ENCODE results near the gene GAL.
"Not testable (repeated sequence)": the region's sequence is repeated elsewhere in the genome, so short reads cannot be mapped to it uniquely, and the experiment has no call there.

Gene GAL, protein sequence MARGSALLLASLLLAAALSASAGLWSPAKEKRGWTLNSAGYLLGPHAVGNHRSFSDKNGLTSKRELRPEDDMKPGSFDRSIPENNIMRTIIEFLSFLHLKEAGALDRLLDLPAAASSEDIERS
- long read RNA-seq, transcript GAL-201 (6 exons, 818 nt): major isoform, 5 of 6 reads
- long read RNA-seq, partial matches to known transcripts: 0 of 6 reads
- long read RNA-seq, other reads (novel, unspliced or antisense): 1 of 6 reads

- peaks cover 6% of the 10 kb centered on the region for H3K27me3 ChIP-seq (ENCODE audit: insufficient read depth, poor library complexity, severe bottlenecking)
- DNase-seq (ENCODE audit: low read depth in 1 of 2, low spot score in 1 of 2): peak in 1 of 2 experiments; percentile 20
- H3K4me3 ChIP-seq (replicated peaks; ENCODE audit: insufficient read depth, low read length): peak within 1 kb of the TSS; percentile 55
- TF ChIP-seq REST (IDR thresholded peaks at IDR 0.05; ENCODE audit: insufficient replicate concordance, low read depth) (peak; percentile 7), POLR2AphosphoS5 (IDR thresholded peaks at IDR 0.05; ENCODE audit: low read depth) (no peak)
- peak within 1 kb of the TSS; percentile 46; the same call in 1 of the 2 replicates for H3K27ac ChIP-seq (replicated peaks)
These were observed at the start of gene GAL for GRCh38 chr11:68684385-68685356. TSS of gene GAL (plus strand) at chr11:68684544. CDS start at chr11:68684924, 380 bp downstream.

DNA sequence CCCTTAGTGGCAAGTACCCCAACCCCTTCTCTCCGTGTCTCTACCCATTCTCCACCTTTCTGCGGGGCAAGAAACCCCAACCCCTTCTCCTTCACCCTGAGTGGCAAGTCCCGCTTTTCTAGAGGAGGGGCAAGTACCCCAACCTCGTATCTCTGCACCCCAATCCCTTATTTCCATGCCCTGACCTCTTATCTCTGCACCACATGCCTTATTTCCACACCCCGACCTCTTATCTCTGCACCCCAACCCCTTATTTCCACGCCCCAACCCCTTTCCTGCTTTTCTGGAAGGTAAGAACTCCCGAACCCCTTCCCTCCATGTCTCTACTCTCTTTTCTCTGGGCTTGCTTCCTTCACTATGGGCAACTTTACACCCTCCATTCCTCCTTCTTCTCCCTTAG, 49.7 kb upstream of the GAL start:
- not testable (repeated sequence) for H3K27me3 ChIP-seq (ENCODE audit: insufficient read depth, poor library complexity, severe bottlenecking); DNase-seq (ENCODE audit: low read depth in 1 of 2, low spot score in 1 of 2); H3K27ac ChIP-seq (replicated peaks); H3K4me3 ChIP-seq (replicated peaks; ENCODE audit: insufficient read depth, low read length)

DNA sequence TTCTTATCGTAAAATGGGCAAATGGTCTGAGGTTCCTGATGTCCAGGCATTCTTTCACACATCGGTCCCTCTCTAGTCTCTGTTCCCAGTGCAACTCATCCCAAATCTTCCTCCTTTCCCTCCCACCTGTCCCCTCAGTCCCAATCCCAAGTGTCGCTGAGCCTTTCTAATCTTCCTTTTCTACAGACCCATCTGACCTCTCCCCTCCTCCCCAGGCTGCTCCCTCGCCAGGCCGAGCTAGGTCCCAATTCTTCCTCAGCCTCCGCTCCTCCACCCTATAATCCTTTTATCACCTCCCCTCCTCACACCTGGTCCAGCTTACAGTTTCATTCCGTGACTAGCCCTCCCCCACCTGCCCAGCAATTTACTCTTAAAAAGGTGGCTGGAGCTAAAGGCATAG, 49.2 kb upstream of the GAL start:
- DNase-seq (ENCODE audit: low read depth in 1 of 2, low spot score in 1 of 2); H3K27me3 ChIP-seq (ENCODE audit: insufficient read depth, poor library complexity, severe bottlenecking); H3K4me3 ChIP-seq (replicated peaks; ENCODE audit: insufficient read depth, low read length); H3K27ac ChIP-seq (replicated peaks): not testable (repeated sequence)

GRCh38 chr11:68635883-68636282, 48.5 kb upstream of the GAL start:
- DNase-seq (ENCODE audit: low read depth in 1 of 2, low spot score in 1 of 2); H3K4me3 ChIP-seq (replicated peaks; ENCODE audit: insufficient read depth, low read length); H3K27ac ChIP-seq (replicated peaks); H3K27me3 ChIP-seq (ENCODE audit: insufficient read depth, poor library complexity, severe bottlenecking): not testable (repeated sequence)

DNA sequence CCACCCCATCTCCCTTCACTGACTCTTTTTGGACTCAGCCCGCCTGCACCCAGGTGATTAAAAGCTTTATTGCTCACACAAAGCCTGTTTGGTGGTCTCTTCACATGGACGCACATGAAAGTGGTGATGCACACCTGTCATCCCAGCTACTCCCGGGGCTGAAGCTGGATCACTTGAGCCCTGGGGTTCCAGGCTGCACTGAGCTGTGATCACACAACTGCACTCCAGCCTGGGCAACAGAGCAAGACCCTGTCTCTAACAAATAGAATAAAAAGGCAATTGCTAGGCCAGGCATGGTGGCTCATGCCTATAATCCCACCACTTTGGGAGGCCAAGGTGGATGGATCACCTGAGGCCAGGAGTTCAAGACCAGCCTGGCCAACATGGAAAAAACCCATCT, 45.0 kb upstream of the GAL start:
- not testable (repeated sequence) for H3K4me3 ChIP-seq (replicated peaks; ENCODE audit: insufficient read depth, low read length); DNase-seq (ENCODE audit: low read depth in 1 of 2, low spot score in 1 of 2); H3K27ac ChIP-seq (replicated peaks); H3K27me3 ChIP-seq (ENCODE audit: insufficient read depth, poor library complexity, severe bottlenecking)

DNA sequence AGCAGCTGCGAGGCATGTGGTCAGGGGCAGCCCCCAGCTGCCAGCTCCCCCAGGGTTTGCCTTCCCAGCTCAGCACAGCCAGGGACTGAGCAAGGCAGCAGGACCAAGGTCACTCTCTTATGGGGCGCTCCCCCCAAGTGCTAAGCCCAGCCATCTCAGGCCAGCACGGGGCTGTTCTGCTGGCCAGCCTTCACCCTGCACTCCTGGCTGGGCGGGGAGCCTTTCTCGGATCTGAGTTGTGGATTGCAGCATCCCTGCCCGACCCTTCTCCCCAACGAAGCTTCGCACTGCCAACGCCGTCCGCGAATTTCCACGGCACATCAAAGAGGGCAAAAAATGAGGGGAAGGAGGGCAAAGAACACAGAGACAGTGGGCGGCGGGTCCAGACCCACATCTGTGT, 42.5 kb upstream of the GAL start:
- no peak for DNase-seq (ENCODE audit: low read depth in 1 of 2, low spot score in 1 of 2)
- TF ChIP-seq SPI1 (IDR thresholded peaks at IDR 0.05; ENCODE audit: borderline replicate concordance, low read depth) (no peak), GABPA (IDR thresholded peaks at IDR 0.05; ENCODE audit: low read depth) (no peak), POLR2AphosphoS5 (IDR thresholded peaks at IDR 0.05; ENCODE audit: low read depth) (no peak), REST (IDR thresholded peaks at IDR 0.05; ENCODE audit: insufficient replicate concordance, low read depth) (no peak)
- TF ChIP-seq, protein P1, sequence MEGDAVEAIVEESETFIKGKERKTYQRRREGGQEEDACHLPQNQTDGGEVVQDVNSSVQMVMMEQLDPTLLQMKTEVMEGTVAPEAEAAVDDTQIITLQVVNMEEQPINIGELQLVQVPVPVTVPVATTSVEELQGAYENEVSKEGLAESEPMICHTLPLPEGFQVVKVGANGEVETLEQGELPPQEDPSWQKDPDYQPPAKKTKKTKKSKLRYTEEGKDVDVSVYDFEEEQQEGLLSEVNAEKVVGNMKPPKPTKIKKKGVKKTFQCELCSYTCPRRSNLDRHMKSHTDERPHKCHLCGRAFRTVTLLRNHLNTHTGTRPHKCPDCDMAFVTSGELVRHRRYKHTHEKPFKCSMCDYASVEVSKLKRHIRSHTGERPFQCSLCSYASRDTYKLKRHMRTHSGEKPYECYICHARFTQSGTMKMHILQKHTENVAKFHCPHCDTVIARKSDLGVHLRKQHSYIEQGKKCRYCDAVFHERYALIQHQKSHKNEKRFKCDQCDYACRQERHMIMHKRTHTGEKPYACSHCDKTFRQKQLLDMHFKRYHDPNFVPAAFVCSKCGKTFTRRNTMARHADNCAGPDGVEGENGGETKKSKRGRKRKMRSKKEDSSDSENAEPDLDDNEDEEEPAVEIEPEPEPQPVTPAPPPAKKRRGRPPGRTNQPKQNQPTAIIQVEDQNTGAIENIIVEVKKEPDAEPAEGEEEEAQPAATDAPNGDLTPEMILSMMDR (IDR thresholded peaks at IDR 0.05; ENCODE audit: insufficient read depth, low read length): no peak

More for the DNA sequence above, 42.5 kb upstream of the GAL start:
- H3K27ac ChIP-seq (replicated peaks): no peak overlapping the region
- no peak overlapping the region for H3K4me3 ChIP-seq (replicated peaks; ENCODE audit: insufficient read depth, low read length)
- H3K27me3 ChIP-seq (ENCODE audit: insufficient read depth, poor library complexity, severe bottlenecking): no peaks in the 10 kb centered on the region

Measured in HL-60 (cell line).